Epithelial cell of alveolus of lung (primary cell): ENCODE data around the gene NR5A1. TPM values are rescaled to one million over a fixed set of nuclear protein-coding genes. Genes with fewer than 3 reads are reported as not detected.

Source experiments
- total RNA-seq: library from RNA; depleted of rRNA; stranded (reverse); fragments of >200 nt; gene quantifications from 2 replicates; pipeline ENCODE4 v1.2.1, GENCODE V29; 2015

The NR5A1 gene
- not detected in 2 replicates for total RNA-seq

GRCh38 chr9:124506931-124507879, at the start of gene NR5A1:
TSS of gene NR5A1 (minus strand) at chr9:124507399. CDS start at chr9:124503395, 4,004 bp downstream.

GRCh38 chr9:124450241-124450924, 56.8 kb downstream of the NR5A1 start, which contains the start of gene ADGRD2:
TSS of gene ADGRD2 (plus strand) at chr9:124450451. CDS start at chr9:124451667, 1,216 bp downstream.

Other genes starting within 250 kb of the NR5A1 start
- gene NEK6, start 249.4 kb downstream of the NR5A1 start, total RNA-seq: 38.9 and 41.0 TPM in 2 replicates
- 251 and 305 TPM in 2 replicates for gene PSMB7, start 92.0 kb downstream of the NR5A1 start, total RNA-seq
- gene ADGRD2, start 56.9 kb downstream of the NR5A1 start, total RNA-seq: not detected in 2 replicates